Mucosa of descending colon (tissue), 3 donors: ENCODE data around the gene TCHP. TPM values are rescaled to one million over a fixed set of nuclear protein-coding genes. Genes with fewer than 3 reads are reported as not detected.

Experiments used
- ATAC-seq: fragments of 200-7000 bp; cut with Tn5 transposase; one replicate; pipeline ENCODE4 v1.9.1; 2020; ENCODE audit warnings: mild to moderate bottlenecking, moderate library complexity
- DNase-seq, 3 donors: peaks; one replicate each; pipeline ENCODE4 v3.0.0-alpha.2; 2020
- H3K36me3 ChIP-seq: fragments of 200-600 bp; one replicate; pipeline ENCODE4 v1.8.0; 2021; ENCODE audit warnings: low read depth, mild to moderate bottlenecking
- H3K4me1 ChIP-seq: fragments of 200-600 bp; one replicate; pipeline ENCODE4 v1.8.0; 2021; ENCODE audit warnings: low read depth, mild to moderate bottlenecking
- H3K4me3 ChIP-seq: fragments of 200-600 bp; one replicate; pipeline ENCODE4 v1.8.0; 2021; ENCODE audit warnings: mild to moderate bottlenecking
- H3K9me3 ChIP-seq: fragments of 200-600 bp; one replicate; pipeline ENCODE4 v1.8.0; 2021; ENCODE audit warnings: mild to moderate bottlenecking
- CTCF ChIP-seq: fragments of 200-600 bp; IDR thresholded peaks from one replicate; pipeline ENCODE4 v1.8.0; 2022; ENCODE audit warnings: antibody characterized with exemption, mild to moderate bottlenecking
- intact Hi-C, 2 donors: fragments of 100-400 bp; cut with DNase I in 1 of 2; cut with micrococcal nuclease in 1 of 2; formaldehyde crosslinking; loops; one replicate each; pipeline versions ENCODE4 v1.11.0 to v1.11.1; 2022; cut with DNase I, micrococcal nuclease
- total RNA-seq, 3 donors: library from RNA; stranded (reverse); fragmentation: NEBNext Ultra II Directional in 2 of 3; extraction: Animal tissue kit (Norgen Biotek cat#: 25700) in 2 of 3; gene quantifications; one replicate each; pipeline versions ENCODE4 v1.2.1 to v1.2.4, GENCODE V29; 2021 to 2023
- donor health status: DM: no; HTN: no; CAD: no; lungs with moderate emphysema.
- donor health status: DM: no; HTN: no; CAD: no.
- donor health status: DM: no; HTN: yes; CAD: no.

TCHP gene
- total RNA-seq, 3 donors from 2014 or later = 24.7 to 27.8 (median 24.9) TPM

- intact Hi-C loops = no loop called here
- no peak for TF ChIP-seq CTCF
- no peaks in the 10 kb centered on the region for H3K9me3 ChIP-seq
- H3K4me3 ChIP-seq = no peak overlapping the region
- H3K4me1 ChIP-seq = peaks cover 21% of the 10 kb centered on the region
- peak; percentile 90 for ATAC-seq
- DNase-seq = peak in 2 of 3 donors; percentile 48 to 52
- H3K36me3 ChIP-seq = peaks cover 10% of the 10 kb centered on the region
These were observed 40.4 kb downstream of the TCHP start for GRCh38 chr12:109940339-109940923.

- Histone ChIP-seq H3K4me1 (peaks cover 30% of the 10 kb centered on the region), H3K36me3 (no peaks in the 10 kb centered on the region), H3K9me3 (no peaks in the 10 kb centered on the region), H3K4me3 (no peak overlapping the region)
- ATAC-seq (no peak), DNase-seq (no peak)
- intact Hi-C loops = no loop called here
- TF ChIP-seq CTCF = no peak
These were observed 43.7 kb downstream of the TCHP start for GRCh38 chr12:109943811-109944210.

- TF ChIP-seq CTCF = no peak
- intact Hi-C loops = no loop called here
- Histone ChIP-seq H3K9me3 (no peaks in the 10 kb centered on the region), H3K4me3 (no peak overlapping the region), H3K4me1 (peaks cover 34% of the 10 kb centered on the region), H3K36me3 (no peaks in the 10 kb centered on the region)
- DNase-seq (no peak), ATAC-seq (no peak)
These were observed 44.7 kb downstream of the TCHP start for GRCh38 chr12:109944561-109945359.

- ATAC-seq = no peak
- Histone ChIP-seq H3K9me3 (no peaks in the 10 kb centered on the region), H3K36me3 (no peaks in the 10 kb centered on the region), H3K4me3 (no peak overlapping the region), H3K4me1 (peaks cover 16% of the 10 kb centered on the region)
- DNase-seq = no peak
- intact Hi-C loops = no loop called here
- no peak for TF ChIP-seq CTCF
These were observed 46.4 kb downstream of the TCHP start for GRCh38 chr12:109946505-109946904.

GRCh38 chr12:109946913-109947312, 46.8 kb downstream of the TCHP start:
- Histone ChIP-seq H3K4me1 (peaks cover 15% of the 10 kb centered on the region), H3K4me3 (no peak overlapping the region), H3K9me3 (no peaks in the 10 kb centered on the region), H3K36me3 (no peaks in the 10 kb centered on the region)
- no peak for DNase-seq
- no peak for TF ChIP-seq CTCF
- ATAC-seq = no peak
- intact Hi-C loops = no loop called here
